ENCODE results near the gene PRKAR1B.

GRCh38 chr7:768881-769504 lies 41.9 kb upstream of the PRKAR1B start:
- TF ChIP-seq RAD21 (IDR thresholded peaks at IDR 0.05; ENCODE audit: low read depth) (no peak), CEBPB (IDR thresholded peaks at IDR 0.05) (no peak), TEAD4 (IDR thresholded peaks at IDR 0.05) (no peak), EGR1 (IDR thresholded peaks at IDR 0.05) (no peak), NFIC (IDR thresholded peaks at IDR 0.05) (no peak), TAF1 (IDR thresholded peaks at IDR 0.05; ENCODE audit: low read depth) (no peak)
- TF ChIP-seq, protein P1, sequence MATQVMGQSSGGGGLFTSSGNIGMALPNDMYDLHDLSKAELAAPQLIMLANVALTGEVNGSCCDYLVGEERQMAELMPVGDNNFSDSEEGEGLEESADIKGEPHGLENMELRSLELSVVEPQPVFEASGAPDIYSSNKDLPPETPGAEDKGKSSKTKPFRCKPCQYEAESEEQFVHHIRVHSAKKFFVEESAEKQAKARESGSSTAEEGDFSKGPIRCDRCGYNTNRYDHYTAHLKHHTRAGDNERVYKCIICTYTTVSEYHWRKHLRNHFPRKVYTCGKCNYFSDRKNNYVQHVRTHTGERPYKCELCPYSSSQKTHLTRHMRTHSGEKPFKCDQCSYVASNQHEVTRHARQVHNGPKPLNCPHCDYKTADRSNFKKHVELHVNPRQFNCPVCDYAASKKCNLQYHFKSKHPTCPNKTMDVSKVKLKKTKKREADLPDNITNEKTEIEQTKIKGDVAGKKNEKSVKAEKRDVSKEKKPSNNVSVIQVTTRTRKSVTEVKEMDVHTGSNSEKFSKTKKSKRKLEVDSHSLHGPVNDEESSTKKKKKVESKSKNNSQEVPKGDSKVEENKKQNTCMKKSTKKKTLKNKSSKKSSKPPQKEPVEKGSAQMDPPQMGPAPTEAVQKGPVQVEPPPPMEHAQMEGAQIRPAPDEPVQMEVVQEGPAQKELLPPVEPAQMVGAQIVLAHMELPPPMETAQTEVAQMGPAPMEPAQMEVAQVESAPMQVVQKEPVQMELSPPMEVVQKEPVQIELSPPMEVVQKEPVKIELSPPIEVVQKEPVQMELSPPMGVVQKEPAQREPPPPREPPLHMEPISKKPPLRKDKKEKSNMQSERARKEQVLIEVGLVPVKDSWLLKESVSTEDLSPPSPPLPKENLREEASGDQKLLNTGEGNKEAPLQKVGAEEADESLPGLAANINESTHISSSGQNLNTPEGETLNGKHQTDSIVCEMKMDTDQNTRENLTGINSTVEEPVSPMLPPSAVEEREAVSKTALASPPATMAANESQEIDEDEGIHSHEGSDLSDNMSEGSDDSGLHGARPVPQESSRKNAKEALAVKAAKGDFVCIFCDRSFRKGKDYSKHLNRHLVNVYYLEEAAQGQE (IDR thresholded peaks at IDR 0.05; ENCODE audit: low read depth) = no peak
